ENCODE data around the gene TUBGCP2.

- TF ChIP-seq SMC3 (conservative IDR thresholded peaks at IDR 0.05; ENCODE audit: insufficient read depth, low read depth, low read length) (no peak), E2F1 (CRISPR knock-in tag; IDR thresholded peaks at IDR 0.05) (no peak), ZNF512 (tag; IDR thresholded peaks at IDR 0.05) (no peak), ZNF785 (CRISPR knock-in tag; IDR thresholded peaks at IDR 0.05) (no peak), SRSF7 (optimal IDR thresholded peaks at IDR 0.05; ENCODE audit: low read depth, low read length) (no peak), TCFL5 (CRISPR knock-in tag; conservative IDR thresholded peaks at IDR 0.05) (no peak), ZNF121 (CRISPR knock-in tag; conservative IDR thresholded peaks at IDR 0.05) (no peak), JUND (IDR thresholded peaks at IDR 0.05; ENCODE audit: borderline replicate concordance, low read depth, low read length) (no peak), JUND (tag; IDR thresholded peaks at IDR 0.05; ENCODE audit: borderline replicate concordance, low read depth, low read length) (no peak), USF2 (CRISPR knock-in tag; IDR thresholded peaks at IDR 0.05) (no peak), ZNF407 (IDR thresholded peaks at IDR 0.05; ENCODE audit: low read depth) (no peak)
- TF ChIP-seq, protein P1, sequence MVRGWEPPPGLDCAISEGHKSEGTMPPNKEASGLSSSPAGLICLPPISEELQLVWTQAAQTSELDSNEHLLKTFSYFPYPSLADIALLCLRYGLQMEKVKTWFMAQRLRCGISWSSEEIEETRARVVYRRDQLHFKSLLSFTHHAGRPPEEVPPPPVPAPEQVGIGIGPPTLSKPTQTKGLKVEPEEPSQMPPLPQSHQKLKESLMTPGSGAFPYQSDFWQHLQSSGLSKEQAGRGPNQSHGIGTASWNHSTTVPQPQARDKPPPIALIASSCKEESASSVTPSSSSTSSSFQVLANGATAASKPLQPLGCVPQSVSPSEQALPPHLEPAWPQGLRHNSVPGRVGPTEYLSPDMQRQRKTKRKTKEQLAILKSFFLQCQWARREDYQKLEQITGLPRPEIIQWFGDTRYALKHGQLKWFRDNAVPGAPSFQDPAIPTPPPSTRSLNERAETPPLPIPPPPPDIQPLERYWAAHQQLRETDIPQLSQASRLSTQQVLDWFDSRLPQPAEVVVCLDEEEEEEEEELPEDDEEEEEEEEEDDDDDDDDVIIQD (CRISPR knock-in tag; IDR thresholded peaks at IDR 0.05) = no peak
- TF ChIP-seq, protein P2, sequence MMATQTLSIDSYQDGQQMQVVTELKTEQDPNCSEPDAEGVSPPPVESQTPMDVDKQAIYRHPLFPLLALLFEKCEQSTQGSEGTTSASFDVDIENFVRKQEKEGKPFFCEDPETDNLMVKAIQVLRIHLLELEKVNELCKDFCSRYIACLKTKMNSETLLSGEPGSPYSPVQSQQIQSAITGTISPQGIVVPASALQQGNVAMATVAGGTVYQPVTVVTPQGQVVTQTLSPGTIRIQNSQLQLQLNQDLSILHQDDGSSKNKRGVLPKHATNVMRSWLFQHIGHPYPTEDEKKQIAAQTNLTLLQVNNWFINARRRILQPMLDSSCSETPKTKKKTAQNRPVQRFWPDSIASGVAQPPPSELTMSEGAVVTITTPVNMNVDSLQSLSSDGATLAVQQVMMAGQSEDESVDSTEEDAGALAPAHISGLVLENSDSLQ (IDR thresholded peaks at IDR 0.05) = no peak
- TF ChIP-seq, protein P3, sequence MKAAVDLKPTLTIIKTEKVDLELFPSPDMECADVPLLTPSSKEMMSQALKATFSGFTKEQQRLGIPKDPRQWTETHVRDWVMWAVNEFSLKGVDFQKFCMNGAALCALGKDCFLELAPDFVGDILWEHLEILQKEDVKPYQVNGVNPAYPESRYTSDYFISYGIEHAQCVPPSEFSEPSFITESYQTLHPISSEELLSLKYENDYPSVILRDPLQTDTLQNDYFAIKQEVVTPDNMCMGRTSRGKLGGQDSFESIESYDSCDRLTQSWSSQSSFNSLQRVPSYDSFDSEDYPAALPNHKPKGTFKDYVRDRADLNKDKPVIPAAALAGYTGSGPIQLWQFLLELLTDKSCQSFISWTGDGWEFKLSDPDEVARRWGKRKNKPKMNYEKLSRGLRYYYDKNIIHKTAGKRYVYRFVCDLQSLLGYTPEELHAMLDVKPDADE (conservative IDR thresholded peaks at IDR 0.05; ENCODE audit: control insufficient read depth, low read depth, low read length) = no peak
- TF ChIP-seq, protein P4, sequence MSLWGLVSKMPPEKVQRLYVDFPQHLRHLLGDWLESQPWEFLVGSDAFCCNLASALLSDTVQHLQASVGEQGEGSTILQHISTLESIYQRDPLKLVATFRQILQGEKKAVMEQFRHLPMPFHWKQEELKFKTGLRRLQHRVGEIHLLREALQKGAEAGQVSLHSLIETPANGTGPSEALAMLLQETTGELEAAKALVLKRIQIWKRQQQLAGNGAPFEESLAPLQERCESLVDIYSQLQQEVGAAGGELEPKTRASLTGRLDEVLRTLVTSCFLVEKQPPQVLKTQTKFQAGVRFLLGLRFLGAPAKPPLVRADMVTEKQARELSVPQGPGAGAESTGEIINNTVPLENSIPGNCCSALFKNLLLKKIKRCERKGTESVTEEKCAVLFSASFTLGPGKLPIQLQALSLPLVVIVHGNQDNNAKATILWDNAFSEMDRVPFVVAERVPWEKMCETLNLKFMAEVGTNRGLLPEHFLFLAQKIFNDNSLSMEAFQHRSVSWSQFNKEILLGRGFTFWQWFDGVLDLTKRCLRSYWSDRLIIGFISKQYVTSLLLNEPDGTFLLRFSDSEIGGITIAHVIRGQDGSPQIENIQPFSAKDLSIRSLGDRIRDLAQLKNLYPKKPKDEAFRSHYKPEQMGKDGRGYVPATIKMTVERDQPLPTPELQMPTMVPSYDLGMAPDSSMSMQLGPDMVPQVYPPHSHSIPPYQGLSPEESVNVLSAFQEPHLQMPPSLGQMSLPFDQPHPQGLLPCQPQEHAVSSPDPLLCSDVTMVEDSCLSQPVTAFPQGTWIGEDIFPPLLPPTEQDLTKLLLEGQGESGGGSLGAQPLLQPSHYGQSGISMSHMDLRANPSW (CRISPR knock-in tag; IDR thresholded peaks at IDR 0.05) = no peak
These were observed 65.1 kb downstream of the TUBGCP2 start for GRCh38 chr10:133243593-133243992.
